ENCODE measurements around the gene GRPEL1.

- TF ChIP-seq CTCF (conservative IDR thresholded peaks at IDR 0.05; ENCODE audit: low read depth, low read length) (no peak), EZH2 (IDR thresholded peaks at IDR 0.05; ENCODE audit: borderline replicate concordance, low read depth, low read length, poor library complexity, severe bottlenecking) (no peak)
Observed at GRCh38 chr4:7063362-7063761, 4.5 kb downstream of the GRPEL1 start.
